HuH-7 (cell line): ENCODE data around the gene GALE.
"Not testable (repeated sequence)": the region's sequence is repeated elsewhere in the genome, so short reads cannot be mapped to it uniquely, and the experiment has no call there.

ENCODE experiments used
- DNase-seq: peaks from one replicate; pipeline ENCODE4 v3.0.0; 2011; ENCODE audit warnings: low spot score

GALE gene

GRCh38 chr1:23792151-23792945, 8.2 kb downstream of the GALE start:
- no peak for DNase-seq

- no peak for DNase-seq
These were observed 9.0 kb downstream of the GALE start for GRCh38 chr1:23791516-23792047.

DNA sequence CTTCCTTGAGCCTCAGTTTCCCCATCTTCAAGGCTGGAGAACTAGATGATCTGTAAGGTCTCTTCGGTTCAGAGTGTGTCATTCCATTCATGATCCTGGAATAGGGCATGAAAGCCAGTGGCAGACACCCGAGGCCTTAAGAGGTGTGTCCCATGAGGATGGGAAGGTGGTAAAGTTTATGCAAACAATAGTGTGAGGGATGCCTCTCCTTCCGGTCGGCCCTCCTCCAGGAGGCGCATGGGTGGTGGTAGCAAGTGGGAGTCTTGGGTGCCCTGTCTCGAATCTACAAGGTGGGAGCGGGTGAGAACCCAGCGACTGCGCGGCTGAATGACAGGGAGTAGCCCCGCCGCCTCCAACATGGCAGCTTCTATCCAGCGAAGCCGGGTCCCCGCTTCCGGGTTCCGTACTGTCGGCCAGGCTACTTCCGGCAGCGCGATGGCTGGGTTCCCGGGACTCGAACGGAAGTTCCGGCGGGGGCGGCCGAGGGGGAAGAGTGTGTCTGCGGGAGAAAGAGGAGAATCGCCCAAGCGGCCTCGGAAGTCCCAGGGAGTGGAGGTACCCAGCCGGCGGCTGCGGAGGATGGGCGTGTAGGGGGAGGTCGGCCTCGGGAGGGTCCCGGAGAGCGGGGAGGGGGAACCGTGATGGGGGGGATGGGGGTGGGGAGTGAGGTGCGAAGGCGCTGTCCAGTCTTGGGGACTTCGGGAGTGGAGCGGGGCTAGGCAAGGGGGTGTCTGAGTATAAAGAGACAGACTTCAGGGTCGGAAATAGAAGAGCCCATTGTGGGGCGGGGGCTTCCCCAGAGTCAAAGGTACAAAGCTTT, 9.6 kb downstream of the GALE start, which contains the start of gene LYPLA2:
Gene LYPLA2, plus strand, starts transcription at position 450 of the 820 bp plus-strand sequence. CDS start 1,538 bp downstream, outside the sequence.
- peak; percentile 91 for DNase-seq

DNA sequence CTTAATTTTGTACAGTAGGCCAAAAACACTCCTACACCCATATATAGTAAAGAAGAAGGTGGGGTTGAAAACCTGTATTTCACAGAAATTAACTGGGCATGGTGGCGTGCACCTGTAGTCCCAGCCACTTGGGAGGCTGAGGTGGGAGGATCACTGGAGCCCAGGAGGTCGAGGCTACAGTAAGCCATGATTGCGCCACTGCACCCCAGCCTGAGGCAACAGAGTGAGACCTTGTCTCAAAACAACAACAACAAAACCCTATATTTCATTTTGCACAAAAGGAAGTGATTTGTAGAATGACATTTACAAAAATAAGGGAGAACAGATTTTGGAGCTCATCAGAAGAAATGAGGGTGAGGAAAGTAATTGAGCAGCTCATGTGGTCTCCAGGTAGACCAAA, 11.9 kb downstream of the GALE start:
- no peak for DNase-seq

DNA sequence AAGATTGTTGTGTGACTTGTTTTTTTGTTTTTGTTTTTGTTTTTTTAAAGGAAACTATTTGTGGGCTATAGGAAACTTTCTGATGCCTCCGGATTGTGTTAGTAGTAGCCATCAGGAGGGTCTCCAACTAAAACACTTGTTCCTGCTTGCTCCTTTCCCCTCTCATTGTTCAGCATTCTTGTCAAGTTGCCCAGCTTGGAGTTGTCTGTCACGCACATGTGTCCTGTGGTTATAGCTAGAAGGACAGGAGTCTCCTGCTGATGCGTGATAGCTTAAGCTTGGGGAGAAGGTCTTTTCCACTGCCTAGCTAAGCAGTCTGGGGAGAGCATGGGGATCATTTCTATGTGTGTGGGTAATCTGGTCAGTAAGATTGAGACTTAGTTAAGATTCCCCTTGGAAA, 12.9 kb downstream of the GALE start:
- no peak for DNase-seq

DNA sequence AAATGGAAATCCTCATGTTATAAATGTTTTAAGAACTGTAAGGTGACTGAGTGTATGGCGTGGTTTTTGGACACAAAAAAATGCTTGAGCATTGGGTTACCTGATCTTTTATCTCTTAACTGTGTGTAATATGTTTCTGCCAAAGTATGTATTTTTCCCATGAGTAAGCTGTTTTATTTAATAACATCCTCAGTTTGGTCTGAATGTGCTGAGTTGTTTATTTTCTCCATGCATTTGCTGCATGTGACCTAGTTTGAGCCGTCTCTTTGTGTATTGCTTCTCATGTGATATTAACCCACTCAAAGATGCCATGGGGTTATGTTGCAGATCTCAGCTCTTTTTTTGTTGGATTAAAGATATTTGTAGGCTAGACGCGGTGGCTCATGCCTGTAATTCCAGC, 15.7 kb downstream of the GALE start:
- DNase-seq, result no peak

- DNase-seq, result not testable (repeated sequence)
These were observed 17.4 kb downstream of the GALE start for GRCh38 chr1:23783141-23783540.

DNA sequence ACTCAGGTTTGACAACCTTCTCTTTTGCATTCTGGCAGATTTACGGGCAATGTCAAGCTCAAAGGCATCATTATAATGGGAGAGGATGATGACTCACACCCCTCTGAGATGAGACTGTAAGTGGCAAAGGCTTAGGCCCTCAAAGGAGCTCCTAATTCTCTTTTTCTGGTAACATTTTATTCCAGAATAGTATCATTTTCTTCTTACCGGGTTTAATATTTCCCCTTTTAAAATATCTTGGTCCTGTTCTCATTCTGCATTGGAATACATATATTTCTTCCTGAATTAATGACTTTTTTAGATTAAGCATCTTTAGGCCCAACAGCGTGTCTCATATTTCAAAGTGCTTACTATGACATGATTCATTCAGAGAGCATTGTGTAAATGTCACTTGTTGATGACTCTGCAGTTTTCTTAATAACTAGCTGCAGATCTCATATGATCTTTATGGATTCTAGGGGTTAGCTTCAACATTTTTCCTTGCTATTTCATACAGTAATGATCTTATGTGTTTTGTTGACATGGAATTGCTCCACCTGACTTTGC, 20.7 kb downstream of the GALE start:
- no peak for DNase-seq

DNA sequence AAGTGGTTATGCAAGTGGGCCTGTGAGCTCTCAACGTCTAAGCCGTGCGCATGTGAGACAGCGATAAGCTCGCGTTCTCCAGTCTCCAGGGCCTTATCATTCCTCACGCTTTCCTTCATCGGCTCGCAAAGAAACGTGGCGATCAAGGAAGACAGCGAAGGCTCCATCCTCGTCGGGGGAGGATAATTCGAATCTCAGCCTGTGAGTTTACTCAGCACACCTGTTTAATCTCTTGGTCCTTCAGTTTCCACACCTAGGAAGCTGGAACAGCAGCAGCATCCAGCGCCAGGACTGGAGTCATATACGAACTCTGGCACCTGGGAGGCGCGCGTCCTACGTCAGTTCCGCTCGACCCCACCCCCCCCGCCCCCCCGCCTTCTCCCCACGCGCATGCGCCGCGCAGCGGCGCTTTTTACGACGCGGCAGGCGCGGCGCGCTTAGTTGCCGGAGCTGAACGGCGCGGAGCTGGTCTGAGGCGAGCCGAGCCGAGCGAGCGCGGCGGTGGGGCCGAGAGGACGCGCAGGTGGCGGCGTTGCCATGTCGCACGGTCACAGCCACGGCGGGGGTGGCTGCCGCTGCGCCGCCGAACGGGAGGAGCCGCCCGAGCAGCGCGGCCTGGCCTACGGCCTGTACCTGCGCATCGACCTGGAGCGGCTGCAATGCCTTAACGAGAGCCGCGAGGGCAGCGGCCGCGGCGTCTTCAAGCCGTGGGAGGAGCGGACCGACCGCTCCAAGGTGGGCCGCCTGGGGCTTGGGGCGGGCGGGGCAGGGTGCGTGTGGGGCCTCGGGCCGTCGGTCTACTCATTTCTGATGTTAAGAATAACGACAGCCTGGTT, 22.4 kb downstream of the GALE start, which contains the start of gene PITHD1:
Gene PITHD1, plus strand, starts transcription at position 440 of the 836 bp plus-strand sequence. Its CDS starts 98 bp downstream, at position 538.
- peak; percentile 88 for DNase-seq

DNA sequence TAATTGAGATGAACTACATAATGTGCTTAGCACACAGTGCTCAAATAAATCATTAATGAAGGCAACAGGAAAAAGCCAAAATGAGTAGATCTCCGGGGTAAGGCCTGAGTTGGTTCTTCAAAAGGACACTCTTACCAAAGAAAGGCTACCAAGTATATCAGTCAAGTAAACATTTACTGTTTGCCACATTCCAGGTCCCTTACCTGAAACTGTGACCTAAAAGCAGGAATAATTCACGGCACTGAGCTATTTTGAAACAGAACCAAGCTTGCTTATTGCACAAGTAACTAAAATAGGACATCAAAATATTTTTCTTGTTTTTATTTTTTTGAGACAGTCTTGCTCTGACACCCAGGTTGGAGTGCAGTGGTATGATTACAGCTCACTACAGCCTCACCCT, 24.3 kb downstream of the GALE start:
- DNase-seq, result no peak

- no peak for DNase-seq
These were observed 26.2 kb downstream of the GALE start for GRCh38 chr1:23774174-23774880.

DNA sequence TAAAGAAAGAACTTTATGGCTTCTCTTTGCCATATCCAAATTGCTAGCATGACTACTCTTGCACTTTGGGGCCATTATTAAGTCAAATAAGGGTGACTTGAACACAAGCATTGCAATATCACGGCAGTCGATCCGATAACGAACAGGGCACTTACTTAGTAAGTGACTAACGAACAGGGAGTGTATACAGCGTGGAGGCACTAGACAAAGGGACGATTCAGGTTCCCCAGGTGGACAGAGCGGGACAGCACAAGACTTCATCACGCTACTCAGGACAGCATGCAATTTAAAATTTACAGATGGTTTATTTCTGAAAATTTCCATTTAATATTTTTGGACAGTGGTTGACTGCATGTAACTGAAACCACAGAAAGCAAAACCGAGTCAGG, 27.7 kb downstream of the GALE start:
- DNase-seq, result no peak

GRCh38 chr1:23772049-23772853, 28.3 kb downstream of the GALE start:
- peak; percentile 70 for DNase-seq

- no peak for DNase-seq
These were observed 31.8 kb downstream of the GALE start for GRCh38 chr1:23768733-23769132.

- DNase-seq, result no peak
These were observed 37.4 kb downstream of the GALE start for GRCh38 chr1:23763041-23763577.

DNA sequence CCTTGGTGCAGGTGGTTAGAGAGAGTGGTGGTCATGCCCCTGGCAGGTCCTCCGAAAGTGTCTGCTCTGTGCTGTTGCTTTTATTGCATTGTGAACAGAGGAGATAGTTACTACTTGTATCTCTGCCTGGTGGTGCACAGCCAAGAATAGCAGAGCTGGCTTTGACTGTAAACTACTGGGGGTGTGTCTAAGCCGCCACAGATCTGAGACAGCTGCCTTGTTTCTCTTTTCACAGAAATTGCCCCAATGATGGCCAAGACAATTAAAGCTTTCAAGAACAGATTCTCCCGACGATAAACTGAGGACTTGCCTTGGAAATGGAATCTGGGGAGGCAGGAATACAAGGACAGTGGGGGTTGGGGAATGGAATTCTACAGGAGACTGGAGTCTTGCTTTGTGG, 41.3 kb downstream of the GALE start:
- DNase-seq, result no peak

GRCh38 chr1:23757812-23758211, 42.7 kb downstream of the GALE start:
- no peak for DNase-seq

- DNase-seq, result no peak
These were observed 43.9 kb downstream of the GALE start for GRCh38 chr1:23756676-23757075.

DNA sequence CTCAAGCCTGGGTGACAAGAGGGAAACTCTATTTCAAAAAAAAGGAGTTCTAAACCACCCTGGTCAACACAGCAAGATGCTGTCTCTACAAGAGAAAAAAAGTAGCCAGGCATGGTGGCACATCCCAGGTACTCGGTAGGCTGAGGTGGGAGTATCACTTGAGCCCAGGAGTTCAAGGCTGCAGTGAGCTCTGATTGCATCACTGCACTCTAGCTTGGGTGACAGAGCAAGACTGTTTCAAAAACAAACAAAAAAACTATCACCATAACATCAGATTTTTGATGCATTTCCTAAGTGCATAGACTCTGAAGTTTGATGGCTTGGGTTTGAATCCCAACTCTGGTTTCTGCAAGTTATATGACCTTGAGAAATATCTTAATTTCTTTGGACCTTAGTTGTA, 47.6 kb downstream of the GALE start:
- DNase-seq, result no peak

- no peak for DNase-seq
These were observed 48.7 kb downstream of the GALE start for GRCh38 chr1:23751815-23752200.
